HepG2 (cell line): ENCODE results near the gene IFI27. TPM values are rescaled to one million over a fixed set of nuclear protein-coding genes. Genes with fewer than 3 reads are reported as not detected.

Experiments
- CCDC6 ChIP-seq: sonication (generic); formaldehyde crosslinking; IDR thresholded peaks from 2 replicates; pipeline ENCODE4 v1.8.1; 2022; ENCODE audit warnings: mild to moderate bottlenecking, missing genetic modification reagents, moderate library complexity
- DPF2 ChIP-seq: sonication (generic); formaldehyde crosslinking; IDR thresholded peaks from 2 replicates; pipeline ENCODE4 v1.4.0; 2020; ENCODE audit warnings: mild to moderate bottlenecking, low read depth, missing genetic modification reagents, borderline replicate concordance
- FOSL1 ChIP-seq: sonication (generic); formaldehyde crosslinking; IDR thresholded peaks from 2 replicates; pipeline ENCODE4 v1.9.0; 2021; ENCODE audit warnings: missing genetic modification reagents, borderline replicate concordance
- HCFC1 ChIP-seq: fragments of 150-350 bp; IDR thresholded peaks from 2 replicates; pipeline ENCODE4 v1.6.1; 2014; ENCODE audit warnings: low read depth, low read length
- HDAC2 ChIP-seq: sonication (generic); formaldehyde crosslinking; IDR thresholded peaks from 2 replicates; pipeline ENCODE4 v1.4.0; 2020; ENCODE audit warnings: missing genetic modification reagents
- ISX ChIP-seq: sonication (generic); formaldehyde crosslinking; conservative IDR thresholded peaks from 2 replicates; pipeline ENCODE4 v1.5.0; 2020; ENCODE audit warnings: missing genetic modification reagents
- MXI1 ChIP-seq: IDR thresholded peaks from 3 replicates; pipeline ENCODE4 v1.6.1; 2012; ENCODE audit warnings: low read depth, low read length, inconsistent platforms, borderline replicate concordance
- NPAS2 ChIP-seq: sonication (generic); formaldehyde crosslinking; IDR thresholded peaks from 2 replicates; pipeline ENCODE4 v1.8.0; 2022; ENCODE audit warnings: mild to moderate bottlenecking, missing genetic modification reagents, borderline replicate concordance
- POLR2G ChIP-seq: fragments of 200-400 bp; formaldehyde crosslinking; IDR thresholded peaks from 2 replicates; pipeline ENCODE4 v1.6.1; 2018; ENCODE audit warnings: mild to moderate bottlenecking, low read depth, low read length, moderate library complexity
- SATB2 ChIP-seq: sonication (generic); formaldehyde crosslinking; IDR thresholded peaks from 2 replicates; pipeline ENCODE4 v1.5.0; 2020; ENCODE audit warnings: missing genetic modification reagents
- SMARCE1 ChIP-seq: fragments of 450-650 bp; IDR thresholded peaks from 2 replicates; pipeline ENCODE4 v1.6.1; 2017; ENCODE audit warnings: borderline replicate concordance
- TFE3 ChIP-seq: IDR thresholded peaks from 2 replicates; pipeline ENCODE4 v1.6.1; 2016
- WIZ ChIP-seq: sonication (generic); formaldehyde crosslinking; IDR thresholded peaks from 2 replicates; pipeline ENCODE4 v1.5.1; 2020; ENCODE audit warnings: mild to moderate bottlenecking, missing genetic modification reagents
- YEATS2 ChIP-seq: sonication (generic); formaldehyde crosslinking; IDR thresholded peaks from 2 replicates; pipeline ENCODE4 v1.4.0; 2020; ENCODE audit warnings: missing genetic modification reagents, borderline replicate concordance
- YEATS4 ChIP-seq: sonication (generic); formaldehyde crosslinking; IDR thresholded peaks from 2 replicates; pipeline ENCODE4 v1.4.0; 2020; ENCODE audit warnings: missing genetic modification reagents, borderline replicate concordance
- ZNF121 ChIP-seq: sonication (generic); formaldehyde crosslinking; IDR thresholded peaks from 2 replicates; pipeline ENCODE4 v1.5.0; 2020; ENCODE audit warnings: mild to moderate bottlenecking, missing genetic modification reagents
- ZNF207 ChIP-seq: fragments of 450-650 bp; IDR thresholded peaks from 2 replicates; pipeline ENCODE4 v1.6.1; 2016; ENCODE audit warnings: antibody characterized with exemption, borderline replicate concordance
- ZNF232 ChIP-seq: sonication (generic); formaldehyde crosslinking; IDR thresholded peaks from 2 replicates; pipeline ENCODE4 v1.4.0; 2020; ENCODE audit warnings: missing genetic modification reagents, borderline replicate concordance
- ZNF264 ChIP-seq: sonication (generic); formaldehyde crosslinking; IDR thresholded peaks from 2 replicates; pipeline ENCODE4 v1.4.0; 2020; ENCODE audit warnings: missing genetic modification reagents
- ZNF292 ChIP-seq: sonication (generic); formaldehyde crosslinking; IDR thresholded peaks from 2 replicates; pipeline ENCODE4 v1.8.1; 2022; ENCODE audit warnings: mild to moderate bottlenecking, low read depth, missing genetic modification reagents, borderline replicate concordance
- ZNF317 ChIP-seq: sonication (generic); formaldehyde crosslinking; IDR thresholded peaks from 2 replicates; pipeline ENCODE4 v1.5.0; 2020; ENCODE audit warnings: mild to moderate bottlenecking, missing genetic modification reagents
- ZNF616 ChIP-seq: sonication (generic); formaldehyde crosslinking; IDR thresholded peaks from 2 replicates; pipeline ENCODE4 v1.5.0; 2020; ENCODE audit warnings: low read depth, mild to moderate bottlenecking, missing genetic modification reagents
- ZNF766 ChIP-seq: sonication (generic); formaldehyde crosslinking; IDR thresholded peaks from 2 replicates; pipeline ENCODE4 v1.5.0; 2020; ENCODE audit warnings: missing genetic modification reagents, borderline replicate concordance
- polyA plus RNA-seq, 8 experiments: library from polyadenylated mRNA; depleted of rRNA in 3 of 8; stranded (reverse) in 7 of 8; unstranded in 1 of 8; fragments of >200 nt; fragmentation: Illumina TruSeq in 4 of 8; extraction: Trizol in 4 of 8; gene quantifications; 2 replicates each; pipeline versions ENCODE4 v1.2.1 to v1.2.3, GENCODE V29; 2011 to 2016; ENCODE audit warnings: low read depth in 4 of 8, missing spikeins in 1 of 8, mixed read lengths in 1 of 8; ENCODE audit not compliant: insufficient read depth in 1 of 8
- total RNA-seq, 5 experiments: library from RNA; depleted of rRNA; stranded (reverse); fragments of >200 nt; fragmentation: Illumina TruSeq; extraction: Trizol; gene quantifications; 2 replicates each; pipeline ENCODE4 v1.2.3, GENCODE V29; 2016; ENCODE audit warnings: low read depth in 1 of 5
- TF ChIP-seq, protein P1 (sequence below): sonication (generic); formaldehyde crosslinking; IDR thresholded peaks from 2 replicates; pipeline ENCODE4; 2020; ENCODE audit warnings: missing genetic modification reagents, mild to moderate bottlenecking, borderline replicate concordance
- TF ChIP-seq, protein P2 (sequence below): sonication (generic); formaldehyde crosslinking; IDR thresholded peaks from 2 replicates; pipeline ENCODE4 v1.4.0; 2020; ENCODE audit warnings: low read depth, mild to moderate bottlenecking, missing genetic modification reagents
- TF ChIP-seq, protein P3 (sequence below): sonication (generic); formaldehyde crosslinking; IDR thresholded peaks from 2 replicates; pipeline ENCODE4 v1.5.0; 2020; ENCODE audit warnings: missing genetic modification reagents

Gene IFI27
- total and polyA plus RNA-seq, 2 of the 13 experiments (the other 11 are each of a cell fraction or from before 2014, with no cell fraction given) = 1.2 to 1.7 TPM

DNA sequence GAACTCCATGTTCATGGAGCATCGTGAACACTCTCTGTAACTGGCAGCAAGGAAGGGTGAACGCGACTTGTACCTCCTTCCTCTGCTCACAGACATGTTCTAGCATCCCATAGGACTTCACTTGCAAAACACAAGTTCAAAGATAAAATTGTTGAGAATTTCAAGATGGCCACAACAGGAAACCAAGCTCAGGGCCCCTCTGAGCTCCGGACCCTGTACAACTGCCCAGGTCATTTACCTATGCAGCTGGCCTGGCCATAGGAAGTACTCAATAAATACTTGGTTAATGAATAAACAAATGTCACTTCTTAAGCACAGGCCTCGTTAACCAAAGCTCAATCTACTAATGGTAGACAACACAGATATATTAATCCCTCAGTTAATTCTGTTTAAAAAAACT lies 51.9 kb downstream of the IFI27 start (continued):
- TF ChIP-seq, protein P1, sequence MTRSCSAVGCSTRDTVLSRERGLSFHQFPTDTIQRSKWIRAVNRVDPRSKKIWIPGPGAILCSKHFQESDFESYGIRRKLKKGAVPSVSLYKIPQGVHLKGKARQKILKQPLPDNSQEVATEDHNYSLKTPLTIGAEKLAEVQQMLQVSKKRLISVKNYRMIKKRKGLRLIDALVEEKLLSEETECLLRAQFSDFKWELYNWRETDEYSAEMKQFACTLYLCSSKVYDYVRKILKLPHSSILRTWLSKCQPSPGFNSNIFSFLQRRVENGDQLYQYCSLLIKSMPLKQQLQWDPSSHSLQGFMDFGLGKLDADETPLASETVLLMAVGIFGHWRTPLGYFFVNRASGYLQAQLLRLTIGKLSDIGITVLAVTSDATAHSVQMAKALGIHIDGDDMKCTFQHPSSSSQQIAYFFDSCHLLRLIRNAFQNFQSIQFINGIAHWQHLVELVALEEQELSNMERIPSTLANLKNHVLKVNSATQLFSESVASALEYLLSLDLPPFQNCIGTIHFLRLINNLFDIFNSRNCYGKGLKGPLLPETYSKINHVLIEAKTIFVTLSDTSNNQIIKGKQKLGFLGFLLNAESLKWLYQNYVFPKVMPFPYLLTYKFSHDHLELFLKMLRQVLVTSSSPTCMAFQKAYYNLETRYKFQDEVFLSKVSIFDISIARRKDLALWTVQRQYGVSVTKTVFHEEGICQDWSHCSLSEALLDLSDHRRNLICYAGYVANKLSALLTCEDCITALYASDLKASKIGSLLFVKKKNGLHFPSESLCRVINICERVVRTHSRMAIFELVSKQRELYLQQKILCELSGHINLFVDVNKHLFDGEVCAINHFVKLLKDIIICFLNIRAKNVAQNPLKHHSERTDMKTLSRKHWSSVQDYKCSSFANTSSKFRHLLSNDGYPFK = no peak
- TF ChIP-seq, protein P2, sequence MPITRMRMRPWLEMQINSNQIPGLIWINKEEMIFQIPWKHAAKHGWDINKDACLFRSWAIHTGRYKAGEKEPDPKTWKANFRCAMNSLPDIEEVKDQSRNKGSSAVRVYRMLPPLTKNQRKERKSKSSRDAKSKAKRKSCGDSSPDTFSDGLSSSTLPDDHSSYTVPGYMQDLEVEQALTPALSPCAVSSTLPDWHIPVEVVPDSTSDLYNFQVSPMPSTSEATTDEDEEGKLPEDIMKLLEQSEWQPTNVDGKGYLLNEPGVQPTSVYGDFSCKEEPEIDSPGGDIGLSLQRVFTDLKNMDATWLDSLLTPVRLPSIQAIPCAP (CRISPR knock-in tag) = no peak
- TF ChIP-seq YEATS2 (CRISPR knock-in tag) (no peak), WIZ (CRISPR knock-in tag) (0 out of 2 replicates have a peak, but pooled peaks have one; percentile 26), ZNF317 (no peak), ZNF207 (no peak), YEATS4 (CRISPR knock-in tag) (no peak), ZNF232 (CRISPR knock-in tag) (no peak), FOSL1 (CRISPR knock-in tag) (no peak), SATB2 (CRISPR knock-in tag) (no peak), ZNF264 (CRISPR knock-in tag) (no peak), TFE3 (CRISPR knock-in tag) (no peak), HDAC2 (no peak), NPAS2 (CRISPR knock-in tag) (no peak), ISX (CRISPR knock-in tag) (no peak), ZNF292 (CRISPR knock-in tag) (no peak), DPF2 (CRISPR knock-in tag) (no peak), SMARCE1 (no peak), ZNF121 (CRISPR knock-in tag) (no peak), HCFC1 (no peak), POLR2G (no peak), ZNF766 (no peak), ZNF616 (CRISPR knock-in tag) (no peak), MXI1 (no peak), CCDC6 (no peak)
- TF ChIP-seq, protein P3, sequence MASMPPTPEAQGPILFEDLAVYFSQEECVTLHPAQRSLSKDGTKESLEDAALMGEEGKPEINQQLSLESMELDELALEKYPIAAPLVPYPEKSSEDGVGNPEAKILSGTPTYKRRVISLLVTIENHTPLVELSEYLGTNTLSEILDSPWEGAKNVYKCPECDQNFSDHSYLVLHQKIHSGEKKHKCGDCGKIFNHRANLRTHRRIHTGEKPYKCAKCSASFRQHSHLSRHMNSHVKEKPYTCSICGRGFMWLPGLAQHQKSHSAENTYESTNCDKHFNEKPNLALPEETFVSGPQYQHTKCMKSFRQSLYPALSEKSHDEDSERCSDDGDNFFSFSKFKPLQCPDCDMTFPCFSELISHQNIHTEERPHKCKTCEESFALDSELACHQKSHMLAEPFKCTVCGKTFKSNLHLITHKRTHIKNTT = no peak
